HEK293 (cell line): ENCODE results near the gene FUT9.

Source experiments
- CTCF ChIA-PET: fragments of 350-600 bp; formaldehyde crosslinking; extraction: SDS; loops from one replicate; lab custom pipeline; 2021; ENCODE audit warnings: antibody characterized with exemption; lab: Yijun Ruan, JAX
- POLR2A ChIA-PET: fragments of 300-600 bp; formaldehyde crosslinking; extraction: SDS; loops from one replicate; lab custom pipeline; 2020; ENCODE audit warnings: antibody characterized with exemption, inconsistent platforms; lab: Yijun Ruan, JAX
- H3K27ac ChIP-seq: fragments of 200-500 bp; sonication (Bioruptor generic); 2 replicates; pipeline ENCODE4 v1.5.1; 2014; ENCODE audit warnings: low read depth, low read length, control low read depth, inconsistent platforms; ENCODE audit errors: extremely low read depth
- H3K36me3 ChIP-seq, 2 experiments: fragments of 200-500 bp in 1 of 2; sonication (Bioruptor generic) in 1 of 2; 1 replicate in 1 of 2; 2 replicates in 1 of 2; pipeline ENCODE4 v1.5.1; 2014 to 2017; ENCODE audit warnings: inconsistent platforms in 2 of 2, low read length in 2 of 2; ENCODE audit not compliant: control insufficient read depth in 2 of 2, insufficient read depth in 1 of 2
- H3K4me1 ChIP-seq: fragments of 200-500 bp; sonication (Bioruptor generic); 2 replicates; pipeline ENCODE4 v1.5.1; 2014; ENCODE audit warnings: mild to moderate bottlenecking, low read length, inconsistent platforms; ENCODE audit not compliant: control insufficient read depth, insufficient read depth
- H3K4me3 ChIP-seq: 2 replicates; pipeline ENCODE4 v1.5.1; 2011; ENCODE audit warnings: low read depth, mild to moderate bottlenecking, control low read depth, low read length, moderate library complexity
- H3K9me3 ChIP-seq: fragments of 200-500 bp; sonication (Bioruptor generic); 2 replicates; pipeline ENCODE4 v1.5.1; 2014; ENCODE audit warnings: low read depth, low read length, inconsistent platforms; ENCODE audit not compliant: control insufficient read depth, insufficient read depth
- ATF2 ChIP-seq: fragments of 450-650 bp; formaldehyde crosslinking; IDR thresholded peaks from 2 replicates; pipeline ENCODE4 v1.5.1; 2016; ENCODE audit warnings: missing biosample characterization, missing genetic modification characterization, low read depth
- EGR2 ChIP-seq: fragments of 450-650 bp; formaldehyde crosslinking; IDR thresholded peaks from 2 replicates; pipeline ENCODE4 v1.5.1; 2016; ENCODE audit warnings: low read depth, missing biosample characterization, missing genetic modification characterization
- GLI2 ChIP-seq: fragments of 450-650 bp; formaldehyde crosslinking; IDR thresholded peaks from 2 replicates; pipeline ENCODE4; 2017; ENCODE audit warnings: missing biosample characterization, missing genetic modification characterization, low read depth, borderline replicate concordance
- GLI4 ChIP-seq: fragments of 450-650 bp; formaldehyde crosslinking; IDR thresholded peaks from 2 replicates; pipeline ENCODE4 v1.5.1; 2016; ENCODE audit warnings: missing biosample characterization, missing genetic modification characterization
- PATZ1 ChIP-seq: fragments of 450-650 bp; formaldehyde crosslinking; IDR thresholded peaks from 2 replicates; pipeline ENCODE4 v1.5.1; 2016; ENCODE audit warnings: missing biosample characterization, missing genetic modification characterization
- PRDM10 ChIP-seq: fragments of 450-650 bp; formaldehyde crosslinking; IDR thresholded peaks from 2 replicates; pipeline ENCODE4 v1.5.1; 2016; ENCODE audit warnings: missing biosample characterization, missing genetic modification characterization
- YY1 ChIP-seq: fragments of 450-650 bp; formaldehyde crosslinking; IDR thresholded peaks from 2 replicates; pipeline ENCODE4 v1.5.1; 2018; ENCODE audit warnings: missing biosample characterization, missing genetic modification characterization
- ZBTB21 ChIP-seq: fragments of 450-650 bp; formaldehyde crosslinking; IDR thresholded peaks from 2 replicates; pipeline ENCODE4 v1.5.1; 2017; ENCODE audit warnings: missing biosample characterization, missing genetic modification characterization
- ZFP69B ChIP-seq: fragments of 450-650 bp; formaldehyde crosslinking; IDR thresholded peaks from 2 replicates; pipeline ENCODE4 v1.5.1; 2016; ENCODE audit warnings: missing biosample characterization, missing genetic modification characterization
- ZNF146 ChIP-seq: fragments of 450-650 bp; formaldehyde crosslinking; IDR thresholded peaks from 2 replicates; pipeline ENCODE4 v1.5.1; 2016; ENCODE audit warnings: missing biosample characterization, missing genetic modification characterization
- ZNF175 ChIP-seq: fragments of 450-650 bp; formaldehyde crosslinking; IDR thresholded peaks from 2 replicates; pipeline ENCODE4 v1.5.1; 2016; ENCODE audit warnings: missing biosample characterization, missing genetic modification characterization
- ZNF266 ChIP-seq: fragments of 450-650 bp; formaldehyde crosslinking; IDR thresholded peaks from 2 replicates; pipeline ENCODE4 v1.5.1; 2016; ENCODE audit warnings: missing biosample characterization, missing genetic modification characterization, low read depth
- ZNF362 ChIP-seq: fragments of 450-650 bp; formaldehyde crosslinking; IDR thresholded peaks from 2 replicates; pipeline ENCODE4 v1.5.1; 2016; ENCODE audit warnings: missing biosample characterization, missing genetic modification characterization
- ZNF404 ChIP-seq: fragments of 450-650 bp; formaldehyde crosslinking; IDR thresholded peaks from 2 replicates; pipeline ENCODE4 v1.5.1; 2017; ENCODE audit warnings: missing biosample characterization, missing genetic modification characterization
- ZNF548 ChIP-seq: fragments of 450-650 bp; formaldehyde crosslinking; IDR thresholded peaks from 2 replicates; pipeline ENCODE4 v1.5.1; 2016; ENCODE audit warnings: missing biosample characterization, missing genetic modification characterization
- ZNF626 ChIP-seq: fragments of 450-650 bp; sonication (Bioruptor Pico); formaldehyde crosslinking; IDR thresholded peaks from 2 replicates; pipeline ENCODE4 v1.5.1; 2018; ENCODE audit warnings: missing biosample characterization, missing genetic modification characterization, inconsistent platforms
- ZNF639 ChIP-seq: fragments of 450-650 bp; formaldehyde crosslinking; IDR thresholded peaks from 2 replicates; pipeline ENCODE4 v1.5.1; 2016; ENCODE audit warnings: missing biosample characterization, missing genetic modification characterization

The FUT9 gene

GRCh38 chr6:96157018-96157565 lies 141.3 kb downstream of the FUT9 start:
- CTCF ChIA-PET: no interaction called here
- Histone ChIP-seq H3K9me3 (no peaks in the 10 kb centered on the region), H3K4me3 (no peak overlapping the region)

More at GRCh38 chr6:96157018-96157565, 141.3 kb downstream of the FUT9 start:
- TF ChIP-seq ZFP69B (tag by site-specific recombination) (no peak), ZNF548 (tag by site-specific recombination) (no peak), ZNF175 (tag by site-specific recombination) (no peak), YY1 (tag by site-specific recombination) (no peak), ZNF146 (no peak), ZNF639 (tag by site-specific recombination) (no peak), PRDM10 (tag by site-specific recombination) (no peak), EGR2 (tag by site-specific recombination) (no peak), ATF2 (tag by site-specific recombination) (no peak), GLI2 (tag by site-specific recombination) (no peak), ZNF266 (no peak), ZNF626 (tag by site-specific recombination) (no peak), PATZ1 (no peak), ZNF404 (tag by site-specific recombination) (no peak), ZNF362 (tag by site-specific recombination) (no peak), GLI4 (tag by site-specific recombination) (no peak), ZBTB21 (tag by site-specific recombination) (no peak)
- no peak overlapping the region for H3K27ac ChIP-seq
- H3K4me1 ChIP-seq: no peaks in the 10 kb centered on the region
- no peaks in the 10 kb centered on the region for H3K36me3 ChIP-seq
- POLR2A ChIA-PET: no interaction called here
